Fibroblast of lung (primary cell): Measurements from ENCODE around the gene BAAT.

Source experiments
- EZH2 ChIP-seq: IDR thresholded peaks from 2 replicates; pipeline ENCODE4 v1.5.1; 2012; ENCODE audit warnings: low read length, control low read depth, mild to moderate bottlenecking; ENCODE audit errors: missing control alignments
- TF ChIP-seq, protein P1 (sequence below), 2 donors: IDR thresholded peaks in 1 of 2; conservative IDR thresholded peaks in 1 of 2; 1 replicate in 1 of 2; 2 replicates in 1 of 2; pipeline ENCODE4 v1.5.1; 2011 to 2012; ENCODE audit warnings: low read length in 2 of 2, control low read depth in 1 of 2, inconsistent platforms in 1 of 2, low read depth in 1 of 2, mild to moderate bottlenecking in 1 of 2

GRCh38 chr9:101315112-101315450 is 69.7 kb downstream of the BAAT start:
- TF ChIP-seq EZH2: no peak
- TF ChIP-seq, protein P1, sequence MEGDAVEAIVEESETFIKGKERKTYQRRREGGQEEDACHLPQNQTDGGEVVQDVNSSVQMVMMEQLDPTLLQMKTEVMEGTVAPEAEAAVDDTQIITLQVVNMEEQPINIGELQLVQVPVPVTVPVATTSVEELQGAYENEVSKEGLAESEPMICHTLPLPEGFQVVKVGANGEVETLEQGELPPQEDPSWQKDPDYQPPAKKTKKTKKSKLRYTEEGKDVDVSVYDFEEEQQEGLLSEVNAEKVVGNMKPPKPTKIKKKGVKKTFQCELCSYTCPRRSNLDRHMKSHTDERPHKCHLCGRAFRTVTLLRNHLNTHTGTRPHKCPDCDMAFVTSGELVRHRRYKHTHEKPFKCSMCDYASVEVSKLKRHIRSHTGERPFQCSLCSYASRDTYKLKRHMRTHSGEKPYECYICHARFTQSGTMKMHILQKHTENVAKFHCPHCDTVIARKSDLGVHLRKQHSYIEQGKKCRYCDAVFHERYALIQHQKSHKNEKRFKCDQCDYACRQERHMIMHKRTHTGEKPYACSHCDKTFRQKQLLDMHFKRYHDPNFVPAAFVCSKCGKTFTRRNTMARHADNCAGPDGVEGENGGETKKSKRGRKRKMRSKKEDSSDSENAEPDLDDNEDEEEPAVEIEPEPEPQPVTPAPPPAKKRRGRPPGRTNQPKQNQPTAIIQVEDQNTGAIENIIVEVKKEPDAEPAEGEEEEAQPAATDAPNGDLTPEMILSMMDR (conservative IDR thresholded peaks at IDR 0.05 in 1 of 2, IDR thresholded peaks at IDR 0.05 in 1 of 2; ENCODE audit: low read depth in 1 of 2, low read length in 2 of 2): no peak
